GM15510 (cell line): ENCODE data around the gene CEP162.

ENCODE experiments used
- POLR2A ChIP-seq: IDR thresholded peaks from 3 replicates; pipeline ENCODE4 v1.6.1; 2011; ENCODE audit warnings: borderline replicate concordance; ENCODE audit not compliant: insufficient read length; ENCODE audit errors: extremely low read depth

CEP162 gene

GRCh38 chr6:84103029-84103428 is 124.4 kb downstream of the CEP162 start:
- no peak for TF ChIP-seq POLR2A

- TF ChIP-seq POLR2A = no peak
Observed at GRCh38 chr6:84095156-84095555, 132.3 kb downstream of the CEP162 start.

- TF ChIP-seq POLR2A = no peak
Observed at GRCh38 chr6:84093441-84094435, 133.7 kb downstream of the CEP162 start.

GRCh38 chr6:84089552-84089951 is 137.9 kb downstream of the CEP162 start:
- TF ChIP-seq POLR2A = no peak

- TF ChIP-seq POLR2A = no peak
Observed at GRCh38 chr6:84089081-84089480, 138.4 kb downstream of the CEP162 start.

- TF ChIP-seq POLR2A = no peak
Observed at GRCh38 chr6:84086545-84087429, 140.7 kb downstream of the CEP162 start.

GRCh38 chr6:84086056-84086455 is 141.4 kb downstream of the CEP162 start:
- no peak for TF ChIP-seq POLR2A

GRCh38 chr6:84082689-84083265 is 144.7 kb downstream of the CEP162 start:
- TF ChIP-seq POLR2A = no peak

GRCh38 chr6:84081222-84081621 is 146.2 kb downstream of the CEP162 start:
- no peak for TF ChIP-seq POLR2A

- TF ChIP-seq POLR2A = no peak
Observed at GRCh38 chr6:84078335-84078734, 149.1 kb downstream of the CEP162 start.

GRCh38 chr6:84077645-84078044 is 149.8 kb downstream of the CEP162 start:
- TF ChIP-seq POLR2A = no peak

GRCh38 chr6:84074988-84075781 is 152.3 kb downstream of the CEP162 start:
- TF ChIP-seq POLR2A = no peak
